Lower leg skin (tissue), 4 donors: ENCODE results near the gene C15orf39. TPM values are rescaled to one million over a fixed set of nuclear protein-coding genes. Genes with fewer than 3 reads are reported as not detected.

Experiments used
- DNase-seq, 2 donors: peaks; one replicate each; pipeline ENCODE4 v3.0.0-alpha.2; 2019; ENCODE audit warnings: low spot score in 2 of 2
- H3K4me3 ChIP-seq: fragments of 200-600 bp; sonication (generic); 2 replicates; pipeline ENCODE4 v1.5.1; 2017; ENCODE audit warnings: mild to moderate bottlenecking, low read depth; ENCODE audit not compliant: poor library complexity, severe bottlenecking
- CTCF ChIP-seq, 3 donors: fragments of 450-650 bp; IDR thresholded peaks; one replicate each; pipeline ENCODE4 v1.5.1; 2016; ENCODE audit warnings: antibody characterized with exemption in 3 of 3, mild to moderate bottlenecking in 3 of 3, moderate library complexity in 2 of 3
- POLR2A ChIP-seq, 2 donors: fragments of 450-650 bp; IDR thresholded peaks; one replicate each; pipeline ENCODE4 v1.6.1; 2016 to 2017; ENCODE audit warnings: antibody characterized with exemption in 2 of 2, mild to moderate bottlenecking in 1 of 2, moderate library complexity in 1 of 2
- WGBS, 2 donors: methylation state at CpG; one replicate each; pipeline ENCODE4 v1.1.5; 2018; 5-methylcytosine and 5-hydroxymethylcytosine counted together
- intact Hi-C: fragments of 100-400 bp; cut with DNase I; formaldehyde crosslinking; loops from one replicate; pipeline ENCODE4 v1.15.0; 2023; ENCODE audit warnings: low total_unique reads
- total RNA-seq, 4 donors: library from RNA; depleted of rRNA; stranded (reverse); fragments of >200 nt; gene quantifications; one replicate each; pipeline ENCODE4 v1.1.0, GENCODE V29; 2016

The C15orf39 gene
- total RNA-seq, 4 donors from 2014 or later: 21.9 to 29.3 (median 26.1) TPM

- no peak for DNase-seq
- intact Hi-C loops: no loop called here
- WGBS, 2 donors: 68 to 69% methylated on average over 12 of the region's 12 CpGs
- TF ChIP-seq POLR2A (IDR thresholded peaks at IDR 0.05) (no peak), CTCF (IDR thresholded peaks at IDR 0.05) (no peak)
- no peak overlapping the region for H3K4me3 ChIP-seq
Observed at GRCh38 chr15:75182187-75183131, 19.2 kb upstream of the C15orf39 start.

- no peak for DNase-seq
- intact Hi-C loops: no loop called here
- WGBS, 2 donors: 62 to 70% methylated on average over 5 of the region's 5 CpGs
- TF ChIP-seq CTCF (IDR thresholded peaks at IDR 0.05) (no peak), POLR2A (IDR thresholded peaks at IDR 0.05) (no peak)
- H3K4me3 ChIP-seq: no peak overlapping the region
Observed at GRCh38 chr15:75185271-75186029, 16.2 kb upstream of the C15orf39 start.

- H3K4me3 ChIP-seq: no peak overlapping the region
- WGBS, 2 donors: 88 to 89% methylated on average over 4 of the region's 4 CpGs
- no peak for TF ChIP-seq POLR2A (IDR thresholded peaks at IDR 0.05)
- TF ChIP-seq CTCF (IDR thresholded peaks at IDR 0.05): no peak
- no peak for DNase-seq
- intact Hi-C loops: no loop called here
Observed at GRCh38 chr15:75186044-75186443, 15.6 kb upstream of the C15orf39 start.

- intact Hi-C loops: no loop called here
- WGBS, 2 donors: 83 to 94% methylated on average over 6 of the region's 6 CpGs
- H3K4me3 ChIP-seq: no peak overlapping the region
- no peak for TF ChIP-seq POLR2A (IDR thresholded peaks at IDR 0.05)
- TF ChIP-seq CTCF (IDR thresholded peaks at IDR 0.05): no peak
- no peak for DNase-seq
Observed at GRCh38 chr15:75188499-75188898, 13.2 kb upstream of the C15orf39 start.

- intact Hi-C loops: no loop called here
- TF ChIP-seq POLR2A (IDR thresholded peaks at IDR 0.05) (no peak), CTCF (IDR thresholded peaks at IDR 0.05) (no peak)
- no peak for DNase-seq
- WGBS, 2 donors: 82 to 95% methylated on average over 2 of the region's 2 CpGs
- no peak overlapping the region for H3K4me3 ChIP-seq
Observed at GRCh38 chr15:75191235-75191634, 10.4 kb upstream of the C15orf39 start.
